Kidney (tissue), 14 donors: ENCODE data around the gene IGSF5. TPM values are rescaled to one million over a fixed set of nuclear protein-coding genes. Genes with fewer than 3 reads are reported as not detected.

ENCODE experiments used
- DNase-seq, 5 donors: peaks; one replicate each; pipeline ENCODE4 v3.0.0-alpha.2; 2013 to 2020
- FAIRE-seq: peaks from 2 replicates; lab custom pipeline; 2012; peaks lifted over from hg19 to GRCh38; lab: Jason Lieb, UNC
- H3K27ac ChIP-seq, 2 donors: one replicate each; pipeline ENCODE4 v1.7.0; 2013; ENCODE audit warnings: low read depth in 2 of 2, low read length in 2 of 2, inconsistent platforms in 1 of 2
- H3K27me3 ChIP-seq: one replicate; pipeline ENCODE4 v1.7.1; 2013; ENCODE audit warnings: low read length, inconsistent platforms; ENCODE audit not compliant: control insufficient read depth, insufficient read depth
- H3K36me3 ChIP-seq, 3 donors: one replicate each; pipeline versions ENCODE4 v1.7.0 to v1.7.1; 2013; ENCODE audit warnings: low read length in 3 of 3, control low read depth in 1 of 3, inconsistent platforms in 1 of 3; ENCODE audit not compliant: insufficient read depth in 3 of 3, control insufficient read depth in 2 of 3
- H3K4me1 ChIP-seq, 3 donors: one replicate each; pipeline versions ENCODE4 v1.7.0 to v1.7.1; 2013; ENCODE audit warnings: low read length in 3 of 3, inconsistent platforms in 1 of 3, low read depth in 1 of 3; ENCODE audit not compliant: control insufficient read depth in 2 of 3, insufficient read depth in 2 of 3
- H3K4me3 ChIP-seq, 3 donors: one replicate each; pipeline versions ENCODE4 v1.7.0 to v1.8.1; 2013; ENCODE audit warnings: low read length in 3 of 3, control low read depth in 1 of 3, inconsistent platforms in 1 of 3
- H3K9ac ChIP-seq, 3 donors: one replicate each; pipeline versions ENCODE4 v1.7.0 to v1.7.1; 2013; ENCODE audit warnings: low read length in 3 of 3, control low read depth in 1 of 3, inconsistent platforms in 1 of 3
- H3K9me3 ChIP-seq, 3 donors: one replicate each; pipeline versions ENCODE4 v1.7.0 to v1.7.1; 2013; ENCODE audit warnings: low read length in 3 of 3, control low read depth in 1 of 3, inconsistent platforms in 1 of 3; ENCODE audit not compliant: control insufficient read depth in 2 of 3, insufficient read depth in 1 of 3
- intact Hi-C: fragments of 100-400 bp; cut with DNase I; formaldehyde crosslinking; loops from one replicate; pipeline ENCODE4 v1.11.1; 2022
- polyA plus RNA-seq: library from polyadenylated mRNA; stranded (reverse); fragments of 350-450 nt; fragmentation: Illumina TruSeq; extraction: RNeasy Lipid Tissue Mini Kit (QIAGEN cat#74804); gene quantifications from one replicate; pipeline ENCODE4 v1.2.3, GENCODE V29; 2014; ENCODE audit warnings: low read depth, low replicate concordance; ENCODE audit not compliant: insufficient read depth
- total RNA-seq: library from RNA; stranded (reverse); fragmentation: NEBNext Ultra II Directional; extraction: Animal tissue kit (Norgen Biotek cat#: 25700); gene quantifications from one replicate; pipeline ENCODE4 v1.2.1, GENCODE V29; 2021
- TF ChIP-seq, protein P1 (sequence below): IDR thresholded peaks from 3 replicates; pipeline ENCODE4 v1.5.1; 2012; ENCODE audit warnings: mild to moderate bottlenecking, moderate library complexity, borderline replicate concordance; ENCODE audit not compliant: insufficient read depth; ENCODE audit errors: extremely low read depth
- donor health status: control.
- donor health status: control.
- donor health status: control.
- donor health status: control.
- donor health status: control.
- donor health status: DM: yes; HTN: yes; CAD: no.
- donor health status: Normal renal cell carcinoma (clear cell type).

IGSF5 gene
- total and polyA plus RNA-seq, 2 donors from 2014 or later: 0.24 to 0.47 TPM

DNA sequence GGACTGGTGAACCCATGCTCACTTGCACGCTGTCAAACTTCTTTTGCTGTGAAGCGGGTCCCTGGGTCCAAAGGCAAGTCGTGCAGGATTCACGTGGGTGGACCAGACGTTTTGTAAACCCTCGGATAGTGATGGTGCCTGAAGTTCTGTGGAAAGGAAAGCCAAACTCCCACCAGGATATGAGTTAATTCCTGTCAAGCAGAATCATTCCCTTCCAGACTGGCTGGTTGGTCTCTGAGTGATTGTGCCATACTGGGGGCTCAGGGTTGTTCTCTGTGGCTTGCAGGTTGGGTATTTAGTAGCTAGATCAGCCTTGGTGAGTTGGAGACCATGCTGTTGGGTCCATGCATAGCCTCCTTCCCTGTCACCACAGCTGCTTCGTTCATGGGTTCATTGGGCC, 32.7 kb upstream of the IGSF5 start:
- Histone ChIP-seq H3K36me3 (no peaks in the 10 kb centered on the region), H3K4me3 (no peak overlapping the region), H3K9ac (no peak overlapping the region), H3K27me3 (no peaks in the 10 kb centered on the region), H3K27ac (no peak overlapping the region), H3K4me1 (no peaks in the 10 kb centered on the region), H3K9me3 (no peaks in the 10 kb centered on the region)
- DNase-seq: no peak
- no peak for FAIRE-seq
- TF ChIP-seq, protein P1, sequence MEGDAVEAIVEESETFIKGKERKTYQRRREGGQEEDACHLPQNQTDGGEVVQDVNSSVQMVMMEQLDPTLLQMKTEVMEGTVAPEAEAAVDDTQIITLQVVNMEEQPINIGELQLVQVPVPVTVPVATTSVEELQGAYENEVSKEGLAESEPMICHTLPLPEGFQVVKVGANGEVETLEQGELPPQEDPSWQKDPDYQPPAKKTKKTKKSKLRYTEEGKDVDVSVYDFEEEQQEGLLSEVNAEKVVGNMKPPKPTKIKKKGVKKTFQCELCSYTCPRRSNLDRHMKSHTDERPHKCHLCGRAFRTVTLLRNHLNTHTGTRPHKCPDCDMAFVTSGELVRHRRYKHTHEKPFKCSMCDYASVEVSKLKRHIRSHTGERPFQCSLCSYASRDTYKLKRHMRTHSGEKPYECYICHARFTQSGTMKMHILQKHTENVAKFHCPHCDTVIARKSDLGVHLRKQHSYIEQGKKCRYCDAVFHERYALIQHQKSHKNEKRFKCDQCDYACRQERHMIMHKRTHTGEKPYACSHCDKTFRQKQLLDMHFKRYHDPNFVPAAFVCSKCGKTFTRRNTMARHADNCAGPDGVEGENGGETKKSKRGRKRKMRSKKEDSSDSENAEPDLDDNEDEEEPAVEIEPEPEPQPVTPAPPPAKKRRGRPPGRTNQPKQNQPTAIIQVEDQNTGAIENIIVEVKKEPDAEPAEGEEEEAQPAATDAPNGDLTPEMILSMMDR: no peak
- intact Hi-C loops: loop anchor here (5.0 kb wide), 1 partner anchor 195 kb away; no protein-coding TSS in a partner anchor

DNA sequence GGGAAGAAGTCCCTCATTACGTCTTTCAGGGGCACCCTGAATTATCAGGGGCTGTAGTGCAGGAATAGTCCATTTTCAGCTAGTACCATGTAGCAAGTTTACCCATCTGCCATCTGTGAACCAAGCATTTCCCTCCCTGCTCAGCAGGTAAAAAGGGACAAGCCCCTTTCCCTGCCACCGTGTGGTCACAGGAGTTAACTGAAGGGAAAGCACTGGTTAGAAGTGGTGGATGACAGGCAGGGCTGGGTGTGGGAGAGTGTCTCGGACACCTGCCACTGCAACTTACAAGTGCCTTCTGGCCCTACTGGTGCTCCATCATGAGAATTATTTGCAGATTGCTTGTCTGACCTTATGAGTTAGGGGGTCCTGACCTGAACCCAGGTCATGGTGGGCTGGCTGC, 32.0 kb upstream of the IGSF5 start:
- H3K9me3 ChIP-seq: no peaks in the 10 kb centered on the region
- peak in 1 of 5 donors; percentile 41 for DNase-seq
- intact Hi-C loops: loop anchor here (5.0 kb wide), 1 partner anchor 196 kb away; no protein-coding TSS in a partner anchor
- H3K36me3 ChIP-seq: no peaks in the 10 kb centered on the region
- H3K4me3 ChIP-seq: no peak overlapping the region
- no peak for FAIRE-seq
- H3K9ac ChIP-seq: no peak overlapping the region
- H3K27me3 ChIP-seq: no peaks in the 10 kb centered on the region
- H3K27ac ChIP-seq: no peak overlapping the region
- TF ChIP-seq, protein P1: no peak
- no peaks in the 10 kb centered on the region for H3K4me1 ChIP-seq

DNA sequence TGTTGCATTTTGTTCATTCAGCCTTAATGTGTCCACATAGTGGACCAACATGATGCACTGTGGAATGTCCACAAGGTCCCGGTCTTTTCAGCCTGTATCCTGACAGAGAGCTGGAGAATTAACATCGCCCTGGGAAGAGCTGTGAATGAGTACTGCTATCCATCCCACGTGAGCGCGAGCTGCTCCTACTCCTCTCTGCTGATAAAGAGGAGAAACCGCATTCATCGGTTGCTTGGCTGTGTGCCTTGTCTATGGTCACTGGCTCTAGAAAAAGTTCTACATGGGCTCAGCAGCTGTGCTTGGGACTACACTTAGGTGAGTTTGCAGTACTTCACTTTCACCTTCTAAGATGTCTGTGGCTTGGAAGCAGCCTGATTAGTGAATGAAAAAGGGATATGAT, 31.1 kb upstream of the IGSF5 start:
- no peak overlapping the region for H3K9ac ChIP-seq
- H3K36me3 ChIP-seq: no peaks in the 10 kb centered on the region
- TF ChIP-seq, protein P1: no peak
- DNase-seq (no peak), FAIRE-seq (no peak)
- no peak overlapping the region for H3K27ac ChIP-seq
- H3K4me1 ChIP-seq: no peaks in the 10 kb centered on the region
- H3K27me3 ChIP-seq: no peaks in the 10 kb centered on the region
- H3K4me3 ChIP-seq: no peak overlapping the region
- no peaks in the 10 kb centered on the region for H3K9me3 ChIP-seq
- intact Hi-C loops: loop anchor here (5.0 kb wide), 1 partner anchor 197 kb away; no protein-coding TSS in a partner anchor

DNA sequence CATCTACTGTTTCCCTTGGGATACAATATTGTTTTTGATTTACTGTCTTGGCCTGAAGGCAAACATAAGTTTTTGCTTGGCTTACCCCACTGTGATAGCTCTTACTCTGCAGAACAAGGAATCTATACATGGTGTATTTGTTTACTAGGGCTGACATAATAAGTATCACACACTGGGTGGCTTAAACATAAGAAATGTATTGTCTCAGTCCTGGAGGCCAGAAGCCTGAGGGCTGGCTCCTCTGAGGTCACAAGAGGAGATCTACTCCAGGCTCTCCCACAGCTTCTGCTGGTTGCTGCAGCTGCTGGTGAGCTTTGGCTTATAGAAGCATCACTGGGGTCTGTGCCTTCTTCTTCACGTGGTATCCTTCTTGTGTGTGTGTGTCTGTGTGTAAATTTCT, 30.7 kb upstream of the IGSF5 start:
- Histone ChIP-seq H3K4me3 (no peak overlapping the region), H3K9ac (no peak overlapping the region), H3K4me1 (no peaks in the 10 kb centered on the region), H3K36me3 (no peaks in the 10 kb centered on the region), H3K27me3 (no peaks in the 10 kb centered on the region), H3K27ac (no peak overlapping the region), H3K9me3 (no peaks in the 10 kb centered on the region)
- DNase-seq (no peak), FAIRE-seq (no peak)
- TF ChIP-seq, protein P1: no peak
- intact Hi-C loops: loop anchor here (5.0 kb wide), 1 partner anchor 197 kb away; no protein-coding TSS in a partner anchor
